ENCODE measurements around the gene LIN7C.
A peak's percentile ranks its signal among the peaks of the same experiment; 100 is the strongest.

LIN7C gene

DNA sequence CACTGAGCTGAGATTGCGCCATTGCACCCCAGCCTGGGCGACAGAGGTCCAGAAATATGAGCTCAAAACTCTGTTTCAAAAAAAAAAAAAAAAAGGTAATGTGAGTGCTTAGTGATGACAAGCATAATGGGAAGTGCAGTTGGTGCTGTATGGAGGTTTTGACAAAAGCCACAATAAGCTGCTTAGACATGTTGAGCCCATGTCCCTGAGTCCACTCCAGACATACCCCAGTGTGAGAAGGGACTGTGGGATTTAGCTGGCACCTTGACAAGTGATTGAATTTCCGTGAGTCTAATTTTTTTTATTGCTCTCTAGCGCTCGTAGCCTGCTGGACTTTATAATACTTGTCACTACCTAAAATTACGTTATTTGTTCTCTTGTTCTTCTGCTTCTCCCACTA lies 18.9 kb downstream of the LIN7C start:
- peaks cover 16% of the 10 kb centered on the region for H3K36me3 ChIP-seq (ENCODE audit: control insufficient read depth, low read length)
- no peaks in the 10 kb centered on the region for H3K9me3 ChIP-seq (ENCODE audit: control insufficient read depth, insufficient read depth, low read length)
- no peaks in the 10 kb centered on the region for H3K9me2 ChIP-seq (replicated peaks; ENCODE audit: control insufficient read depth, low read length)
- no peaks in the 10 kb centered on the region for H3K27me3 ChIP-seq (ENCODE audit: control insufficient read depth, low read length)
- H3K27ac ChIP-seq (ENCODE audit: low read depth, low read length), result no peak overlapping the region
- H3K4me3 ChIP-seq (ENCODE audit: low read length), result no peak overlapping the region
- no peaks in the 10 kb centered on the region for H4K20me1 ChIP-seq (ENCODE audit: control insufficient read depth, insufficient read depth, low read depth, low read length)
- TF ChIP-seq, protein P1, sequence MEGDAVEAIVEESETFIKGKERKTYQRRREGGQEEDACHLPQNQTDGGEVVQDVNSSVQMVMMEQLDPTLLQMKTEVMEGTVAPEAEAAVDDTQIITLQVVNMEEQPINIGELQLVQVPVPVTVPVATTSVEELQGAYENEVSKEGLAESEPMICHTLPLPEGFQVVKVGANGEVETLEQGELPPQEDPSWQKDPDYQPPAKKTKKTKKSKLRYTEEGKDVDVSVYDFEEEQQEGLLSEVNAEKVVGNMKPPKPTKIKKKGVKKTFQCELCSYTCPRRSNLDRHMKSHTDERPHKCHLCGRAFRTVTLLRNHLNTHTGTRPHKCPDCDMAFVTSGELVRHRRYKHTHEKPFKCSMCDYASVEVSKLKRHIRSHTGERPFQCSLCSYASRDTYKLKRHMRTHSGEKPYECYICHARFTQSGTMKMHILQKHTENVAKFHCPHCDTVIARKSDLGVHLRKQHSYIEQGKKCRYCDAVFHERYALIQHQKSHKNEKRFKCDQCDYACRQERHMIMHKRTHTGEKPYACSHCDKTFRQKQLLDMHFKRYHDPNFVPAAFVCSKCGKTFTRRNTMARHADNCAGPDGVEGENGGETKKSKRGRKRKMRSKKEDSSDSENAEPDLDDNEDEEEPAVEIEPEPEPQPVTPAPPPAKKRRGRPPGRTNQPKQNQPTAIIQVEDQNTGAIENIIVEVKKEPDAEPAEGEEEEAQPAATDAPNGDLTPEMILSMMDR (IDR thresholded peaks at IDR 0.05; ENCODE audit: low read depth, low read length, poor library complexity, severe bottlenecking), result no peak
- no peak for TF ChIP-seq EZH2phosphoT487 (IDR thresholded peaks at IDR 0.05; ENCODE audit: borderline replicate concordance, low read length)
- no peaks in the 10 kb centered on the region for H3F3A ChIP-seq (ENCODE audit: control insufficient read depth, insufficient read depth)
- no peaks in the 10 kb centered on the region for H3K4me1 ChIP-seq (ENCODE audit: control insufficient read depth, low read length)
- H3K79me2 ChIP-seq (ENCODE audit: control insufficient read depth, low read length), result no peaks in the 10 kb centered on the region
- H3K4me2 ChIP-seq (ENCODE audit: low read length), result no peak overlapping the region

DNA sequence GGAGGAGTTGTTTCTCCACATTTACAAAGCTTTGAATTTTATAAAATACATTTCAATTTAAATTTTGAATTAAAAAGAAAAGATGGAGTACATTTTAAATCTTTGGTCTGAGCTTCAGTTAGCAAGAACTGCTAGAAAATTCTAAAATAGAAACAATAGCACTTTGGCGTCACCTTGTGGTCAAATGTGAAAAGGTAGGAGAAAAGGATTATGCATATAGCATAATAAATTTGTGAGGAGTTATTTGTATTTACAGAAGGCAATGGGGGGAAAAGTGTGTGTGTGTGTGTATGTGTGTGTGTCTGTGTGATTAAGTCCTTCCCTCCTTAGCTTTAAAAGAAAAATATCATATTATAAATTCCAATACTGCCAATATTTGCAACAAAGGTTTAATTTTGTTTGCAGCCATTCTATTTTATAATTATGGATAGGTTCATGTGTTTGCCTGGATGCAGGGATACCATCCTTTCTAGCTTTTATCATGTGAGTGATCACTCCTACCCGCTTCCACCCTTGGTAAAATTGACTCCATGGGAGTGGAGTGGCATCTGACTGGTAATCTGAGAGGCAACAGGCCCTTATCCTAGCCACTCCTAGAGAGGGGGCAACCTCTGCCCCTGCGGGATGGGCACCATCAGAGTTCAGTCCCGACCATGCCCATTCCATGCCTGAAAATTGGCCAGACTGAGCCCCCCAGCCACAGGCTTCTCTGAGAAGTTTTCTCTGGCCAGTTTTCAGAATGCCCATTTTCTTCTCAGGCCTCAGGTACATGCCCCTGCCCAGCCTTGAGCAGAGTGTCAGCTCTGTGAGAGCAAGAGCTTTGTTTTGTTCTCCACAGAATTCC lies 20.4 kb downstream of the LIN7C start:
- H3K27ac ChIP-seq (ENCODE audit: low read depth, low read length), result no peak overlapping the region

DNA sequence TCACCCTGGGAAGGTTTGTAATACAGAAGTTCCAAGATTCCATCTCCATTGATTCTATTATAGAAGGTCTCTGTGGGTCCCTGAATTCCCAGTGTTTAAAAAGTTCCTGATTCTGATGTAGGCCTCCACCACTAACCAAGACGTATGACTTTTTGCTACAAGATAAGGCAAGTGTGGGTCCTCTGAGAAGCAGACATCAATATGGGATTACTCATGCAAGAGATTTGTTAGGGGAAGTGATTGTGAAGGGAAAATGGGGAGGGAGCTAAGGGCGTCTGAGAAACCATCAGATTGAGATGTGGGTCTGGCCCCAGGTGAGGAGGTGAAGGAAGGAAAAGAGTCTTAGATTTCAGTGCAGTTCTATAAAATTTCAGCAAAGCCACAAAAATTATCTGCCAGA lies 23.8 kb downstream of the LIN7C start:
- no peak overlapping the region for H3K4me3 ChIP-seq (ENCODE audit: low read length)
- no peaks in the 10 kb centered on the region for H4K20me1 ChIP-seq (ENCODE audit: control insufficient read depth, insufficient read depth, low read depth, low read length)
- no peaks in the 10 kb centered on the region for H3K36me3 ChIP-seq (ENCODE audit: control insufficient read depth, low read length)
- H3K9me3 ChIP-seq (ENCODE audit: control insufficient read depth, insufficient read depth, low read length), result no peaks in the 10 kb centered on the region
- H3K9me2 ChIP-seq (replicated peaks; ENCODE audit: control insufficient read depth, low read length), result no peaks in the 10 kb centered on the region
- no peaks in the 10 kb centered on the region for H3K79me2 ChIP-seq (ENCODE audit: control insufficient read depth, low read length)
- H3K27ac ChIP-seq (ENCODE audit: low read depth, low read length), result no peak overlapping the region
- H3K27me3 ChIP-seq (ENCODE audit: control insufficient read depth, low read length), result no peaks in the 10 kb centered on the region
- H3F3A ChIP-seq (ENCODE audit: control insufficient read depth, insufficient read depth), result no peaks in the 10 kb centered on the region
- no peaks in the 10 kb centered on the region for H3K4me1 ChIP-seq (ENCODE audit: control insufficient read depth, low read length)
- H3K4me2 ChIP-seq (ENCODE audit: low read length), result no peak overlapping the region
- no peak for TF ChIP-seq EZH2phosphoT487 (IDR thresholded peaks at IDR 0.05; ENCODE audit: borderline replicate concordance, low read length)
- TF ChIP-seq, protein P1 (IDR thresholded peaks at IDR 0.05; ENCODE audit: low read depth, low read length, poor library complexity, severe bottlenecking), result no peak

More for the DNA sequence above, 20.4 kb downstream of the LIN7C start:
- Histone ChIP-seq H3F3A (ENCODE audit: control insufficient read depth, insufficient read depth) (no peaks in the 10 kb centered on the region), H3K79me2 (ENCODE audit: control insufficient read depth, low read length) (no peaks in the 10 kb centered on the region), H3K4me2 (ENCODE audit: low read length) (no peak overlapping the region), H3K9me2 (replicated peaks; ENCODE audit: control insufficient read depth, low read length) (no peaks in the 10 kb centered on the region), H3K36me3 (ENCODE audit: control insufficient read depth, low read length) (peaks cover 2% of the 10 kb centered on the region), H3K9me3 (ENCODE audit: control insufficient read depth, insufficient read depth, low read length) (no peaks in the 10 kb centered on the region), H3K27me3 (ENCODE audit: control insufficient read depth, low read length) (no peaks in the 10 kb centered on the region), H3K4me3 (ENCODE audit: low read length) (no peak overlapping the region), H3K4me1 (ENCODE audit: control insufficient read depth, low read length) (no peaks in the 10 kb centered on the region), H4K20me1 (ENCODE audit: control insufficient read depth, insufficient read depth, low read depth, low read length) (no peaks in the 10 kb centered on the region)
- TF ChIP-seq, protein P1 (IDR thresholded peaks at IDR 0.05; ENCODE audit: low read depth, low read length, poor library complexity, severe bottlenecking), result peak; percentile 68
- TF ChIP-seq EZH2phosphoT487 (IDR thresholded peaks at IDR 0.05; ENCODE audit: borderline replicate concordance, low read length), result no peak

Data from DOHH2 (cell line).